Fibroblast of pulmonary artery (primary cell): ENCODE data around the gene RPS19.

Source experiments
- DNase-seq: peaks from one replicate; pipeline ENCODE4 v3.0.0-alpha.2; 2010; ENCODE audit warnings: low read depth
- H3K4me3 ChIP-seq: replicated peaks from 2 replicates; pipeline ENCODE4 v1.5.1; 2011; ENCODE audit warnings: low read depth, mild to moderate bottlenecking, control low read depth, low read length, moderate library complexity
- TF ChIP-seq, protein P1 (sequence below): IDR thresholded peaks from 2 replicates; pipeline ENCODE4 v1.5.1; 2011; ENCODE audit warnings: mild to moderate bottlenecking, control low read depth, low read length, inconsistent platforms; ENCODE audit errors: missing control alignments

The RPS19 gene

DNA sequence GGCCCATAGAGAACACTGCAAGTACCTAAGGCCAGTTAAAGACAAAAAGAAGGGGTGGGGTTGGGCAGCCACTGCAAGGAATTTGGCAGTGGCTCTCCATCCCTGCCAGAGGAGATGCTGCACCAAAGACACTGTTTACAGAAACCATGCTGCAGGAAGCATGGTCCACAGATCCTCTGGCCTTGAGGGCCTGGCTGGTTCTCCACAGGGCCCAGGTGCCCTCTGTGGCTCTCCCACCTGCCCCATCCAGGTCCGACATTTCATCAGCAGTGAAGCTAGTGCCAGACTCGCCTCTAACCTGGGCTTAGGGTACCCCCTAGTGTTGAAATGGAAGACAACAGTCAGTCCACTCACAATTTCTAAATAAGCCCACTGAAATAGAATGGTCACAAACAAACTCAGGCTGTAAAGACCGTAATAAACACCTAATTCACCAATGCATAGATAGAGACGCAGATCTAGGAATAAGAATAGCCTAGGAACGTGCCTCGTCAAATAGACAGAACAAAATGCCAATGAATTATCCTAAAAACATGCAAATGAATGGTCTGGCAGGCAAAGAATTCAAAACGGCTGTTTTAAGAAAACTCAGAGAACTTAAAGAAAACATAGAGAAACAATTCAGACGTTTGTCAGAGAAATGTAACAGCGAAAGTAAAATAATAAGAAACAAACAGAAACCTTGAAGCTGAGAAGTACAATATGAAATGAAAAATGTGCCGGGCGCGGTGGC is 38.9 kb upstream of the RPS19 start:
- TF ChIP-seq, protein P1, sequence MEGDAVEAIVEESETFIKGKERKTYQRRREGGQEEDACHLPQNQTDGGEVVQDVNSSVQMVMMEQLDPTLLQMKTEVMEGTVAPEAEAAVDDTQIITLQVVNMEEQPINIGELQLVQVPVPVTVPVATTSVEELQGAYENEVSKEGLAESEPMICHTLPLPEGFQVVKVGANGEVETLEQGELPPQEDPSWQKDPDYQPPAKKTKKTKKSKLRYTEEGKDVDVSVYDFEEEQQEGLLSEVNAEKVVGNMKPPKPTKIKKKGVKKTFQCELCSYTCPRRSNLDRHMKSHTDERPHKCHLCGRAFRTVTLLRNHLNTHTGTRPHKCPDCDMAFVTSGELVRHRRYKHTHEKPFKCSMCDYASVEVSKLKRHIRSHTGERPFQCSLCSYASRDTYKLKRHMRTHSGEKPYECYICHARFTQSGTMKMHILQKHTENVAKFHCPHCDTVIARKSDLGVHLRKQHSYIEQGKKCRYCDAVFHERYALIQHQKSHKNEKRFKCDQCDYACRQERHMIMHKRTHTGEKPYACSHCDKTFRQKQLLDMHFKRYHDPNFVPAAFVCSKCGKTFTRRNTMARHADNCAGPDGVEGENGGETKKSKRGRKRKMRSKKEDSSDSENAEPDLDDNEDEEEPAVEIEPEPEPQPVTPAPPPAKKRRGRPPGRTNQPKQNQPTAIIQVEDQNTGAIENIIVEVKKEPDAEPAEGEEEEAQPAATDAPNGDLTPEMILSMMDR, result peak; percentile 61
- peak; percentile 41 for DNase-seq
- H3K4me3 ChIP-seq, result no peak overlapping the region

DNA sequence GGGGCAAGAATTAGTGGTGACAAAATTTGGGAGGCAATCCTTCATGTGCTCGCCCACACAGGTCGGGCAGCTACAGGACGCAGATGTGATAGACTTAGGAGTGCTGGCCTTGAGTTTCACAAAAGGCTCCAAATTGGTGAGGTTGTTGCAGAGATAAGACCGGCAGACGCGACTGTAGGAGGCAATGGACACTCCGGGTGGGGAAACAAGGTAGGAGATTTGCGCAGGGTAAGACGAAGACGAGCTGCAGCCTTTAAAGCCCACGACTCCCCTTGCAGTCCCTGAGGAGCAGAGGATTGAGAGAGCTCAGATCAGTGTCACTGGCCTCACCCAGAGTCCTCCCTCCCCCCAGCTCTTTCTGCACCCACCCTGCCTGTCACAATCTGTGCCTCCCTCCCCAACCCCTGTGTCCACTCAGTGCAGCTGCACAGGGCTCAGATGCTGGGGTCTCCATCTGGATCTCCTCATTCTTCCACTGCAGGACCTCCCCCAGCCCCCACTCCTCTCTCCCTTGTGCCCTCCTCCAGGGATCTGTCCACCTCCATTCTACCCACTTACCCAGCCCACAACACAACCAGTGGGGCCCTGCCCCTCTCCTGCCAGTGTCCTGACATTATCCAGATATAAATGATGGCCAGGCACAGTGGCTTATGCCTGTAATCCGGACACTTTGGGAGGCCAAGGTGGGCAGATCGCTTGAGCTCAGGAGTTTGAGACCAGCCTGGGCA is 21.9 kb upstream of the RPS19 start:
- H3K4me3 ChIP-seq, result no peak overlapping the region
- TF ChIP-seq, protein P1, result no peak
- no peak for DNase-seq

DNA sequence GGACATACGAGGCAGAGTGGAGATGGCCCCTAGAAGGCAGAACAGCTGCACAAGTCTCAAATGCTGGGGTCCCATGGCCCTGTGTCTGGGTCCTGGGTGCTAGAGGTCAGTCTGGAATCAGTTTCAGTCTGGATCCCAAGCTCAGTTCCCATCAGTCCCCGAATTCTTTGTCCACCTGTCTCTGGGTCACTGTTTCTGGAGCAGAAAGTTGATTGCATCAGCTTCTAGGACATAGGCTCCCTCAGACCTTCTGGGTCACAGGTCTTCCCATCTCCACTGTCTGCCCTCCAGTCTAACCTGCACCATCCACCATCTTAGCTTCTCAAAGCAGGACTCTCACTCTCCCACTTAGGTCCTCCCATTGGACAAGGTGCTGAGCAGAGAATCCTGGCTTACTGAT is 20.8 kb upstream of the RPS19 start:
- no peak for DNase-seq
- H3K4me3 ChIP-seq, result no peak overlapping the region
- TF ChIP-seq, protein P1, result no peak

DNA sequence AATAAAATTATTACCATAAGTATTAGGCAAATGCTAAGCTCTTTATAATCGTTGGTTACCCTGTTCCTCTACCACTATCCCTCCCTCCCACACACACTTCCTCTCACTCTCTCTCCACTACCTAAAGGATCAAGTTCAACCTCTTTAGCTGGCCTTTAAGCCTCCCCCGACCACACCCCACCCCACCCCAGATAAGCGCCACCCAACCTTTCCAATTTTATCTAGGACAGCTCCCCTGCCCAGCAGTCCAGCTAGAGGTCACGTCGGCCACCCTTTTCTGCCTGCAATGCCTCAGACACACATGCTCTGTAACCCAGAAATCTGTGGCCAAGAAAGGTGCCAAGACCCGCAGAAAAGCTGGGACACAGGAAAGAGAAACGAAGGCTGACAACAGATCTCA is 16.7 kb upstream of the RPS19 start:
- no peak overlapping the region for H3K4me3 ChIP-seq
- TF ChIP-seq, protein P1, result no peak
- DNase-seq, result no peak

DNA sequence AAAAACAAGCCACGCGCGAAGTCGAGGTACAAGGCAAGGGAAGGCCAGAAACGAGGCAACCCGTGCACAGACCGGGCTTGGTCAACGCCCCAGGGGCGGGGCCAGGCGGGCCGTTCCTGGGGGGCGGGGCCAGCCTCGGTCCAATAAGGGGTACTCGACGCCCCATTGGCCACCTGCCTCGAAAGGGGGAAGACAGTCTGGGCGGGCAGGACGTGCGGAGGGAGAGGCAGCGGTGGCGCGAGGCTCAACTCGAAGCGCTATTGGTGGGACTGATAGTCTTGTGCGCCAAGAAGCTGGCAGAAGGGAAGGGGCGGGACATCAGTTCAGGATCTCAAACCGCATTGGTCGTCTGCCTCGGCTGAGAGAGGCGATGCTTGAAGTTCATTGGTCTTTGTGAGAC is 15.5 kb upstream of the RPS19 start, which contains the start of gene LYPD4:
TSS of gene LYPD4 (minus strand) at position 83 of the 400 bp plus-strand sequence. CDS start 5,398 bp downstream, outside the sequence.
- no peak within 1 kb of the TSS for H3K4me3 ChIP-seq

DNA sequence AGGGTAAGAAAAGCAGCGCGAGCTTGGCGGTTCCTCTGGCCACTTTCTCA is 15.2 kb upstream of the RPS19 start, which contains the start of gene DMRTC2:
TSS of gene DMRTC2 (plus strand) at position 42 of the 50 bp plus-strand sequence. CDS start 2,387 bp downstream, outside the sequence.
- TF ChIP-seq, protein P1, result no peak
- H3K4me3 ChIP-seq, result no peak within 1 kb of the TSS
- DNase-seq, result no peak

More for the DNA sequence above, 15.5 kb upstream of the RPS19 start, which contains the start of gene LYPD4:
- TF ChIP-seq, protein P1, result no peak
- DNase-seq, result no peak
